A673 (cell line): Measurements from ENCODE around the gene RRAGA. TPM values are rescaled to one million over a fixed set of nuclear protein-coding genes. Genes with fewer than 3 reads are reported as not detected.
"Not testable (repeated sequence)": the region's sequence is repeated elsewhere in the genome, so short reads cannot be mapped to it uniquely, and the experiment has no call there.

Experiments used
- BruUV-seq: library from RNA; stranded (reverse); fragments of 400-500 nt; replicated peaks from 2 replicates; lab custom pipeline; 2021; lab: Mats Ljungman, UMichigan
- CTCF ChIA-PET: fragments of 300-600 bp; sonication (Branson Sonifier 250); formaldehyde crosslinking; loops from one replicate; lab custom pipeline; 2022; ENCODE audit warnings: antibody characterized with exemption; lab: Charles Lee
- POLR2A ChIA-PET: fragments of 300-600 bp; sonication (Branson Sonifier 250); formaldehyde crosslinking; loops from one replicate; lab custom pipeline; 2022; ENCODE audit warnings: antibody characterized with exemption; ENCODE audit not compliant: low non-redundant PET; lab: Charles Lee
- DNase-seq: peaks from one replicate; pipeline ENCODE4 v3.0.0-alpha.2; 2015; ENCODE audit warnings: low spot score
- H3K27ac ChIP-seq: fragments of 200-600 bp; sonication (generic); 2 replicates; pipeline ENCODE4 v1.5.1; 2016; ENCODE audit warnings: mixed run types, low read depth, mild to moderate bottlenecking, mixed read lengths, antibody characterized with exemption, low read length; ENCODE audit not compliant: poor library complexity, severe bottlenecking
- H3K27me3 ChIP-seq: fragments of 200-600 bp; sonication (generic); replicated peaks from 2 replicates; pipeline ENCODE4 v1.6.1; 2017; ENCODE audit warnings: mixed run types, low read depth, mild to moderate bottlenecking, mixed read lengths, antibody characterized with exemption, low read length; ENCODE audit not compliant: insufficient read depth, poor library complexity
- H3K36me3 ChIP-seq: fragments of 200-600 bp; sonication (generic); 2 replicates; pipeline ENCODE4 v1.6.1; 2016; ENCODE audit warnings: mixed run types, mild to moderate bottlenecking, mixed read lengths, antibody characterized with exemption, low read length; ENCODE audit not compliant: insufficient read depth, poor library complexity, severe bottlenecking
- H3K4me1 ChIP-seq: fragments of 200-600 bp; sonication (generic); 2 replicates; pipeline ENCODE4 v1.6.1; 2017; ENCODE audit warnings: mixed run types, mild to moderate bottlenecking, mixed read lengths, antibody characterized with exemption, low read length; ENCODE audit not compliant: insufficient read depth, poor library complexity, severe bottlenecking
- H3K4me3 ChIP-seq: fragments of 200-600 bp; sonication (generic); 2 replicates; pipeline ENCODE4 v1.5.1; 2016; ENCODE audit warnings: low read depth, mixed run types, mild to moderate bottlenecking, mixed read lengths, low read length; ENCODE audit not compliant: poor library complexity, severe bottlenecking
- H3K9me3 ChIP-seq: fragments of 200-600 bp; sonication (generic); 2 replicates; pipeline ENCODE4 v1.6.1; 2016; ENCODE audit warnings: mixed run types, low read depth, mild to moderate bottlenecking, mixed read lengths, antibody characterized with exemption, low read length; ENCODE audit not compliant: poor library complexity, severe bottlenecking
- CTCF ChIP-seq: fragments of 300-800, 200-600 bp; sonication (generic); conservative IDR thresholded peaks from 2 replicates; pipeline ENCODE4 v1.5.1; 2017; ENCODE audit warnings: low read depth, mild to moderate bottlenecking, antibody characterized with exemption, low read length, moderate library complexity, mixed read lengths
- EZH2 ChIP-seq: fragments of 200-600 bp; sonication (generic); IDR thresholded peaks from 2 replicates; pipeline ENCODE4 v1.6.1; 2017; ENCODE audit warnings: borderline replicate concordance, low read depth, mild to moderate bottlenecking, mixed read lengths, antibody characterized with exemption, low read length; ENCODE audit not compliant: poor library complexity, severe bottlenecking
- intact Hi-C: fragments of 100-400 bp; cut with micrococcal nuclease; formaldehyde crosslinking; loops from one replicate; pipeline ENCODE4 v1.10.0; 2022; ENCODE audit not compliant: unreplicated experiment
- total RNA-seq: library from RNA; stranded (reverse); gene quantifications from 2 replicates; pipeline ENCODE4 v1.2.3, GENCODE V29; 2021

The RRAGA gene
- total RNA-seq, 1 experiment from 2014 or later: 33.0 TPM

DNA sequence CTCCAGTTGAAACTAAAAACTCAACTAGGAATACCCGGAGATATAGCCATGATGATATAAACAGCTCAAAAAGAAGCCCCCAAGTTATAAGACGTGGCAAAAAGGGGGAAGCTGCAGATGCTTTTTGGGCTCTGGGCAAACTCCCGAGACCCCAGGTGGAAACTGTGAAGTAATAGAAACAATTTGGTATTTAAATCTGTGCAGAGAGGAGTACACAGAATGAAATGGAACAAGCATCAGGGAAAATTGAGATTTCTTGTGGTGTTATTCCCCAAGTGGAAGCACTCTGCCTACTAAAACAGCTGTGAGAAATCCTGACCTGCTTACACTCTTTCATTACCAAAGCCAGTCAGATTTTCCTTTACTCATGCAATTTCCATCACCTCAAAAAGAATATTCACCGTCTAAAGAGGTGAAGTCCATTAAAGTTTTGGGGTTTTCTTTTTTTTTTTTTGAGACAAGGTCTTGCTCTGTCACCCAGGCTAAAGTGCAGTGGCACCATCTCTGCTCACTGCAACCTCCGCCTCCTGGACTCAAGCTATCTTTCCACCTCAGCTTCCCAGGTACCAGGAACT, 39.7 kb upstream of the RRAGA start:
- Histone ChIP-seq H3K27me3 (no peaks in the 10 kb centered on the region), H3K36me3 (no peaks in the 10 kb centered on the region), H3K9me3 (no peaks in the 10 kb centered on the region), H3K4me1 (no peaks in the 10 kb centered on the region), H3K4me3 (no peak overlapping the region), H3K27ac (no peak overlapping the region)
- TF ChIP-seq CTCF (no peak), EZH2 (no peak)
- DNase-seq: no peak
- POLR2A ChIA-PET: no interaction called here
- intact Hi-C loops: no loop called here
- CTCF ChIA-PET: no interaction called here
- no TSS peak for BruUV-seq

DNA sequence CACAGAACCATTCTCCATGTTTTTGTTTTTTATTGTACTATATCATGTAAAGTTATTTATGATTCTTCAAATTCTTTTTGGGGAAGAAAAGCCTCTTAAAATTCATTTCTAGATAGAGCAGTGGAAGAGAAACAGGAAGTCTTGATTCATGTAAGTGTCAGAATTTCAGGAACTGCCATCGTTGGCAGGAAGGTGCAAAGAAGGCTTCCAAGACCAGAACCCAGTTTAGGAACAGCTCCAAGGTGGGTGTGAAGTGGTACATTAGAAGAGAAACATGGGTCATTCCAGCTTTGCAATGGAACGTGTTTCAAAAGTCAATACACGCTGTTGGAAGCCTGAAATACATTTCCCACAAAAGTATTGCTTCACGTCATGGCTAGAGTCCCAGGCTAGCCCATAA, 31.0 kb upstream of the RRAGA start:
- Histone ChIP-seq H3K9me3 (no peaks in the 10 kb centered on the region), H3K27me3 (no peaks in the 10 kb centered on the region), H3K36me3 (no peaks in the 10 kb centered on the region), H3K27ac (no peak overlapping the region), H3K4me1 (no peaks in the 10 kb centered on the region), H3K4me3 (no peak overlapping the region)
- ChIA-PET POLR2A (no interaction called here), CTCF (no interaction called here)
- intact Hi-C loops: no loop called here
- no TSS peak for BruUV-seq
- DNase-seq: no peak
- TF ChIP-seq CTCF (no peak), EZH2 (no peak)

GRCh38 chr9:19020886-19021455, 28.3 kb upstream of the RRAGA start:
- intact Hi-C loops: loop anchor here (10.0 kb wide), 1 partner anchor 1206 kb away; no protein-coding TSS in a partner anchor
- POLR2A ChIA-PET: no interaction called here

GRCh38 chr9:19021649-19022048, 27.6 kb upstream of the RRAGA start:
- H3K9me3 ChIP-seq, H3K4me3 ChIP-seq, H3K36me3 ChIP-seq, DNase-seq, POLR2A ChIA-PET, CTCF ChIA-PET, H3K4me1 ChIP-seq, H3K27ac ChIP-seq, BruUV-seq, H3K27me3 ChIP-seq: not testable (repeated sequence)
- intact Hi-C loops: loop anchor here (10.0 kb wide), 1 partner anchor 1207 kb away; no protein-coding TSS in a partner anchor

More at GRCh38 chr9:19020886-19021455, 28.3 kb upstream of the RRAGA start:
- no TSS peak for BruUV-seq
- no peaks in the 10 kb centered on the region for H3K4me1 ChIP-seq
- no peaks in the 10 kb centered on the region for H3K27me3 ChIP-seq
- CTCF ChIA-PET: no interaction called here
- H3K4me3 ChIP-seq: no peak overlapping the region
- H3K27ac ChIP-seq: no peak overlapping the region
- TF ChIP-seq EZH2 (no peak), CTCF (no peak)
- DNase-seq: no peak
- no peaks in the 10 kb centered on the region for H3K9me3 ChIP-seq
- H3K36me3 ChIP-seq: no peaks in the 10 kb centered on the region
